Measurements from ENCODE around the gene NUP210L. TPM values are rescaled to one million over a fixed set of nuclear protein-coding genes. Genes with fewer than 3 reads are reported as not detected.

NUP210L gene
- total RNA-seq, 4 donors from 2014 or later: 0.23 TPM; not detected in 3

- TF ChIP-seq CTCF (IDR thresholded peaks at IDR 0.05) (no peak), POLR2A (IDR thresholded peaks at IDR 0.05) (no peak)
- intact Hi-C loops (cut with DNase I; ENCODE audit: low total_unique reads): loop anchor here (10.0 kb wide), 2 partner anchors 82 to 152 kb away; no protein-coding TSS in a partner anchor
- H3K4me3 ChIP-seq (ENCODE audit: low read depth, poor library complexity, severe bottlenecking): peak overlapping the region; percentile 94
- peak; percentile 62 to 93 for DNase-seq (ENCODE audit: low spot score in 2 of 2)
- whole genome bisulfite sequencing, 2 donors: 0% methylated on average over 34 to 35 of the region's 35 CpGs
Measured at GRCh38 chr1:154182344-154183045, 27.6 kb upstream of the NUP210L start.

GRCh38 chr1:154181944-154182343, 27.1 kb upstream of the NUP210L start:
- DNase-seq (ENCODE audit: low spot score in 2 of 2): no peak
- intact Hi-C loops (cut with DNase I; ENCODE audit: low total_unique reads): loop anchor here (10.0 kb wide), 2 partner anchors 83 to 153 kb away; no protein-coding TSS in a partner anchor
- WGBS, 2 donors: 2% methylated on average over 6 of the region's 6 CpGs
- TF ChIP-seq CTCF (IDR thresholded peaks at IDR 0.05): no peak
- TF ChIP-seq POLR2A (IDR thresholded peaks at IDR 0.05): no peak
- H3K4me3 ChIP-seq (ENCODE audit: low read depth, poor library complexity, severe bottlenecking): peak overlapping the region; percentile 94

- intact Hi-C loops (cut with DNase I; ENCODE audit: low total_unique reads): loop anchor here (10.0 kb wide), 2 partner anchors 85 to 155 kb away; no protein-coding TSS in a partner anchor
- WGBS, 2 donors: 66 to 72% methylated on average over 3 of the region's 3 CpGs
- TF ChIP-seq POLR2A (IDR thresholded peaks at IDR 0.05) (no peak), CTCF (IDR thresholded peaks at IDR 0.05) (no peak)
- peak in 1 of 2 donors; percentile 23 for DNase-seq (ENCODE audit: low spot score in 2 of 2)
- H3K4me3 ChIP-seq (ENCODE audit: low read depth, poor library complexity, severe bottlenecking): no peak overlapping the region
Measured at GRCh38 chr1:154179946-154180687, 25.2 kb upstream of the NUP210L start.

GRCh38 chr1:154178911-154179811, 24.3 kb upstream of the NUP210L start:
- WGBS, 2 donors: 68 to 77% methylated on average over 10 of the region's 10 CpGs
- DNase-seq (ENCODE audit: low spot score in 2 of 2): no peak
- no peak overlapping the region for H3K4me3 ChIP-seq (ENCODE audit: low read depth, poor library complexity, severe bottlenecking)
- intact Hi-C loops (cut with DNase I; ENCODE audit: low total_unique reads): no loop called here
- no peak for TF ChIP-seq CTCF (IDR thresholded peaks at IDR 0.05)
- no peak for TF ChIP-seq POLR2A (IDR thresholded peaks at IDR 0.05)

GRCh38 chr1:154178013-154178412, 23.1 kb upstream of the NUP210L start:
- 47 to 55% methylated on average over 2 of the region's 2 CpGs for WGBS, 2 donors
- TF ChIP-seq CTCF (IDR thresholded peaks at IDR 0.05): no peak
- no peak for TF ChIP-seq POLR2A (IDR thresholded peaks at IDR 0.05)
- intact Hi-C loops (cut with DNase I; ENCODE audit: low total_unique reads): no loop called here
- DNase-seq (ENCODE audit: low spot score in 2 of 2): no peak
- H3K4me3 ChIP-seq (ENCODE audit: low read depth, poor library complexity, severe bottlenecking): no peak overlapping the region

Data from lower leg skin (tissue), 4 donors.